Endothelial cell of umbilical vein (primary cell): ENCODE data around the gene CCNI. TPM values are rescaled to one million over a fixed set of nuclear protein-coding genes. Genes with fewer than 3 reads are reported as not detected.

Experiments used
- BruUV-seq: library from RNA; stranded (reverse); fragments of 400-500 nt; replicated peaks from 2 replicates; lab custom pipeline; 2021; lab: Mats Ljungman, UMichigan
- CTCF ChIA-PET: fragments of 300-600, 350-600 bp; sonication (Branson Sonifier 250); formaldehyde crosslinking; loops from one replicate; lab custom pipeline; 2021; ENCODE audit warnings: antibody characterized with exemption, inconsistent platforms; lab: Charles Lee
- POLR2A ChIA-PET: fragments of 300-600, 350-600 bp; sonication (Branson Sonifier 250); formaldehyde crosslinking; loops from one replicate; lab custom pipeline; 2021; ENCODE audit warnings: antibody characterized with exemption, inconsistent platforms; lab: Charles Lee
- DNase-seq: peaks from one replicate; pipeline ENCODE4 v3.0.0-alpha.2; 2011; ENCODE audit warnings: low read depth, low spot score
- FAIRE-seq: peaks from 2 replicates; lab custom pipeline; 2011; peaks lifted over from hg19 to GRCh38; lab: Jason Lieb, UNC
- H2AFZ ChIP-seq: 2 replicates; pipeline ENCODE4 v1.6.0; 2012; ENCODE audit warnings: low read depth, low read length, control low read depth, inconsistent platforms
- H3K27ac ChIP-seq: 2 replicates; pipeline ENCODE4 v1.5.1; 2011; ENCODE audit warnings: low read depth, mild to moderate bottlenecking, control low read depth, low read length, moderate library complexity; ENCODE audit not compliant: insufficient read depth
- H3K27me3 ChIP-seq, 2 experiments: 2 replicates each; pipeline versions ENCODE4 v1.6.0 to v1.6.1; 2011; ENCODE audit warnings: low read length in 2 of 2, mixed read lengths in 1 of 2; ENCODE audit not compliant: control insufficient read depth in 2 of 2, insufficient read depth in 2 of 2
- H3K36me3 ChIP-seq, 2 experiments: 2 replicates in 1 of 2; 3 replicates in 1 of 2; pipeline ENCODE4 v1.5.1; 2011; ENCODE audit warnings: low read length in 2 of 2, mild to moderate bottlenecking in 1 of 2, moderate library complexity in 1 of 2; ENCODE audit not compliant: control insufficient read depth in 2 of 2, insufficient read depth in 2 of 2; ENCODE audit errors: extremely low read depth in 1 of 2
- H3K4me1 ChIP-seq: 3 replicates; pipeline ENCODE4 v1.5.1; 2011; ENCODE audit warnings: mild to moderate bottlenecking, low read length; ENCODE audit not compliant: control insufficient read depth, insufficient read depth; ENCODE audit errors: extremely low read depth
- H3K4me2 ChIP-seq: 2 replicates; pipeline ENCODE4 v1.6.1; 2011; ENCODE audit warnings: low read length, control low read depth, mixed read lengths; ENCODE audit not compliant: insufficient read depth
- H3K4me3 ChIP-seq, 3 experiments: fragments of 200-600 bp in 1 of 3; sonication (generic), shearing (Covaris generic) in 1 of 3; replicated peaks in 1 of 3; 2 replicates each; pipeline ENCODE4 v1.5.1; 2011 to 2016; ENCODE audit warnings: control low read depth in 3 of 3, low read length in 3 of 3, mild to moderate bottlenecking in 2 of 3, inconsistent platforms in 1 of 3, low read depth in 1 of 3, moderate library complexity in 1 of 3; ENCODE audit not compliant: insufficient read depth in 1 of 3
- H3K79me2 ChIP-seq: 2 replicates; pipeline ENCODE4 v1.6.0; 2012; ENCODE audit warnings: low read length, inconsistent platforms; ENCODE audit not compliant: control insufficient read depth, insufficient read depth
- H3K9ac ChIP-seq: replicated peaks from 2 replicates; pipeline ENCODE3; 2011; ENCODE audit warnings: low read length, control low read depth; ENCODE audit not compliant: insufficient read depth; ENCODE audit errors: extremely low read depth
- H3K9me1 ChIP-seq: replicated peaks from 3 replicates; pipeline ENCODE4 v1.6.0; 2011; ENCODE audit warnings: mild to moderate bottlenecking, low read length; ENCODE audit not compliant: control insufficient read depth, insufficient read depth; ENCODE audit errors: extremely low read depth
- H3K9me3 ChIP-seq: replicated peaks from 2 replicates; pipeline ENCODE4 v1.5.1; 2012; ENCODE audit warnings: low read length, inconsistent platforms; ENCODE audit not compliant: control insufficient read depth, insufficient read depth
- H4K20me1 ChIP-seq: replicated peaks from 2 replicates; pipeline ENCODE3; 2011; ENCODE audit warnings: mild to moderate bottlenecking, low read length; ENCODE audit not compliant: control insufficient read depth, insufficient read depth; ENCODE audit errors: extremely low read depth
- CTCF ChIP-seq, 2 donors: IDR thresholded peaks; 1 replicate in 1 of 2; 2 replicates in 1 of 2; pipeline ENCODE4 v1.5.1; 2011; ENCODE audit warnings: low read length in 2 of 2, mild to moderate bottlenecking in 2 of 2, moderate library complexity in 2 of 2, control low read depth in 1 of 2, inconsistent platforms in 1 of 2, low read depth in 1 of 2; ENCODE audit not compliant: insufficient read depth in 1 of 2; ENCODE audit errors: extremely low read depth in 1 of 2
- EZH2 ChIP-seq: IDR thresholded peaks from 2 replicates; pipeline ENCODE4 v1.6.1; 2012; ENCODE audit warnings: borderline replicate concordance, low read depth, mild to moderate bottlenecking, moderate library complexity, low read length, inconsistent platforms; ENCODE audit not compliant: severe bottlenecking
- FOS ChIP-seq: IDR thresholded peaks from 2 replicates; pipeline ENCODE4 v1.6.1; 2011; ENCODE audit warnings: mild to moderate bottlenecking, low read length, moderate library complexity, borderline replicate concordance; ENCODE audit not compliant: insufficient read depth
- GATA2 ChIP-seq: IDR thresholded peaks from 2 replicates; pipeline ENCODE4 v1.7.0; 2011; ENCODE audit warnings: low read depth, mild to moderate bottlenecking, moderate library complexity, mixed read lengths, low read length; ENCODE audit not compliant: insufficient read length, insufficient read depth
- JUN ChIP-seq: IDR thresholded peaks from 2 replicates; pipeline ENCODE4 v1.6.1; 2011; ENCODE audit warnings: borderline replicate concordance, low read depth; ENCODE audit not compliant: insufficient read length, insufficient read depth
- MYC ChIP-seq: IDR thresholded peaks from one replicate; pipeline ENCODE4 v1.6.1; 2011; ENCODE audit warnings: mild to moderate bottlenecking, low read depth, low read length
- POLR2A ChIP-seq: IDR thresholded peaks from 2 replicates; pipeline ENCODE4 v1.6.1; 2012; ENCODE audit warnings: low read depth, mild to moderate bottlenecking, control low read depth, low read length
- POLR2AphosphoS5 ChIP-seq: IDR thresholded peaks from 2 replicates; pipeline ENCODE4 v1.6.1; 2012; ENCODE audit warnings: low read depth, mild to moderate bottlenecking, control low read depth, low read length, moderate library complexity; ENCODE audit not compliant: insufficient read depth
- dilution Hi-C: fragments of 300-500 bp; cut with MboI; formaldehyde crosslinking; loops from one replicate; pipeline ENCODE4 v1.15.0; 2019; ENCODE audit warnings: low sequenced_read_pairs; ENCODE audit not compliant: extremely low pct_ligation_motif_present
- intact Hi-C: fragments of 100-400 bp; cut with micrococcal nuclease; formaldehyde crosslinking; loops from one replicate; pipeline ENCODE4 v1.10.0; 2022
- polyA plus RNA-seq, 4 experiments: library from polyadenylated mRNA; depleted of rRNA in 3 of 4; stranded (reverse) in 3 of 4; unstranded in 1 of 4; fragments of >200 nt; gene quantifications; 2 replicates each; pipeline versions ENCODE4 v1.2.1 to v1.2.3, GENCODE V29; 2011 to 2012; ENCODE audit warnings: missing spikeins in 1 of 4
- total RNA-seq: library from RNA; stranded (reverse); gene quantifications from 2 replicates; pipeline ENCODE4 v1.2.3, GENCODE V29; 2021
- TF ChIP-seq, protein P1 (sequence below): IDR thresholded peaks from 2 replicates; pipeline ENCODE4 v1.6.1; 2011; ENCODE audit not compliant: insufficient read depth, insufficient read length

Gene CCNI
- total and polyA plus RNA-seq, 2 donors (not counting 3 experiments of a cell fraction or from before 2014, with no cell fraction given): 88.6 to 212 TPM

DNA sequence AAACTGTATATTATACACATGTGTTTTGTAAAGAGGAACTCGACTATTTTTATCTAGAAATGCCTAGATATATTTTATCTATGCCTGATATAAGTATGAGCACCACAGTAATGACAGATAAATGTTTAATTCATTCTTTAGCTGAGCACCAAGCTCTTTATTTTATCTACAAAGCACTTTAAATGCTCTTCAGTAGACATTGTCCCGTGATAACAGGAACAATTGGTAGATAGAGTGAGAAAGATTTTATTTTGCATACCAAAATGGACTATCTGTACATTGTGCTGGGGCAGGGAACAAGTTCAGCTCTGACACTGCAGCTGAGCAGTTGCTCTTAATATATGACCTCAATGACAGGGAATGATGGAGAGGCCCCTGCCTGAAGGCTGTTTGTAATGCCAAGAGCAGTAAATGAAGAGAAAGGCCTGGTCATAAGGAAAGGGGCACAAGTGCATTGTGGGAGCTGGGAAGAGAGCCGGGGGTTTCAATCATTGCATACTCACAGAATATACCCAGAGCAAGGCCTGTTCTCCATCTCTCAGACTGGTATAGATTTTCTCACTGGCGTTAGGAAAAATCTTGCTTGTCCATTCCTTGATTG is 68.9 kb downstream of the CCNI start:
- no peak overlapping the region for H2AFZ ChIP-seq
- intact Hi-C loops: loop anchor here (1.0 to 2.0 kb wide), 5 partner anchors 23 to 254 kb away; partner anchors contain the start of gene SEPTIN11
- FAIRE-seq (no peak), DNase-seq (no peak)
- POLR2A ChIA-PET: interaction anchor here (5.0 kb wide), 1 partner anchor 56 kb away, joined by 24 read pairs; the partner anchor contains the start of gene SEPTIN11
- H3K4me2 ChIP-seq: peak overlapping the region; percentile 98
- no peaks in the 10 kb centered on the region for H4K20me1 ChIP-seq
- no peaks in the 10 kb centered on the region for H3K27me3 ChIP-seq
- no peak for TF ChIP-seq JUN
- no peak for TF ChIP-seq POLR2A
- no peak for TF ChIP-seq POLR2AphosphoS5
- TF ChIP-seq MYC: no peak
- TF ChIP-seq, protein P1, sequence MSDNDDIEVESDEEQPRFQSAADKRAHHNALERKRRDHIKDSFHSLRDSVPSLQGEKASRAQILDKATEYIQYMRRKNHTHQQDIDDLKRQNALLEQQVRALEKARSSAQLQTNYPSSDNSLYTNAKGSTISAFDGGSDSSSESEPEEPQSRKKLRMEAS: no peak
- no peak for TF ChIP-seq CTCF (IDR thresholded peaks at IDR 0.05; ENCODE audit: extremely low read depth in 1 of 2, insufficient read depth in 1 of 2, low read depth in 1 of 2, low read length in 2 of 2)
- no peak for TF ChIP-seq GATA2
- no peak for TF ChIP-seq FOS
- no peak for TF ChIP-seq EZH2
- H3K4me3 ChIP-seq: peak overlapping the region in 1 of 3 experiments; percentile 28
- H3K4me1 ChIP-seq: peaks cover 91% of the 10 kb centered on the region
- no peaks in the 10 kb centered on the region for H3K9me1 ChIP-seq
- peak overlapping the region; percentile 100 for H3K27ac ChIP-seq
- H3K9me3 ChIP-seq: no peaks in the 10 kb centered on the region
- peak overlapping the region; percentile 95 for H3K9ac ChIP-seq
- CTCF ChIA-PET: interaction anchor here (1.0 to 2.0 kb wide), 9 partner anchors 12 to 197 kb away, joined by 3 to 8 read pairs (median 4); partner anchors contain the start of gene SEPTIN11
- peaks cover 30% of the 10 kb centered on the region for H3K79me2 ChIP-seq
- dilution Hi-C loops: no loop called here
- BruUV-seq: TSS peak; percentile 45
- peaks cover 0 to 6% of the 10 kb centered on the region in 2 experiments for H3K36me3 ChIP-seq
